Adrenal gland (tissue), 12 donors: ENCODE results near the gene FAM83B. TPM values are rescaled to one million over a fixed set of nuclear protein-coding genes. Genes with fewer than 3 reads are reported as not detected.

Source experiments
- DNase-seq, 7 donors: peaks; one replicate each; pipeline ENCODE4 v3.0.0-alpha.2; 2019 to 2020
- H3K27ac ChIP-seq, 5 donors: fragments of 200-600 bp; sonication (generic) in 4 of 5; 1 replicate in 3 of 5; 2 replicates in 2 of 5; pipeline versions ENCODE4 v1.5.1 to v1.8.0; 2016 to 2020; ENCODE audit warnings: mild to moderate bottlenecking in 1 of 5
- H3K27me3 ChIP-seq: fragments of 200-600 bp; 2 replicates; pipeline ENCODE4 v1.8.0; 2021
- H3K36me3 ChIP-seq, 2 donors: fragments of 200-600 bp; replicated peaks in 1 of 2; 1 replicate in 1 of 2; 2 replicates in 1 of 2; pipeline versions ENCODE4 v1.5.1 to v1.8.0; 2018 to 2022
- H3K4me1 ChIP-seq, 2 donors: fragments of 200-600 bp; replicated peaks in 1 of 2; 1 replicate in 1 of 2; 2 replicates in 1 of 2; pipeline versions ENCODE4 v1.5.1 to v1.8.0; 2018 to 2021
- H3K4me3 ChIP-seq, 4 donors: fragments of 200-600 bp; sonication (generic) in 3 of 4; one replicate each; pipeline ENCODE4 v1.5.1; 2016 to 2018
- H3K9me3 ChIP-seq, 3 donors: fragments of 200-600 bp; sonication (generic) in 1 of 3; replicated peaks in 1 of 3; 1 replicate in 2 of 3; 2 replicates in 1 of 3; pipeline versions ENCODE4 v1.5.1 to v1.8.0; 2016 to 2021
- POLR2A ChIP-seq, 2 donors: fragments of 450-650 bp; IDR thresholded peaks; one replicate each; pipeline ENCODE4 v1.6.1; 2017; ENCODE audit warnings: antibody characterized with exemption in 2 of 2, mild to moderate bottlenecking in 2 of 2, moderate library complexity in 1 of 2
- WGBS, 4 donors: extraction: QIAGEN DNeasy Blood & Tissue Kit in 2 of 4; methylation state at CpG; one replicate each; pipeline versions ENCODE4 v1.1.5 to v1.1.7; 2013 to 2017; 5-methylcytosine and 5-hydroxymethylcytosine counted together
- intact Hi-C, 2 donors: fragments of 100-400 bp; cut with DNase I; formaldehyde crosslinking; loops; one replicate each; pipeline versions ENCODE4 v1.14.1 to v1.15.0; 2022 to 2023
- polyA plus RNA-seq, 3 donors: library from polyadenylated mRNA; stranded (reverse); fragments of 200-250 nt in 2 of 3; fragments of 350-450 nt in 1 of 3; fragmentation: Illumina TruSeq in 1 of 3; extraction: RNeasy Lipid Tissue Mini Kit (QIAGEN cat#74804) in 1 of 3; gene quantifications; one replicate each; pipeline ENCODE4 v1.2.3, GENCODE V29; 2013 to 2014
- total RNA-seq, 9 donors: library from RNA; depleted of rRNA in 4 of 9; stranded (reverse); fragments of >200 nt in 4 of 9; fragments of 120-200 nt in 1 of 9; fragmentation: NEBNext Ultra II Directional in 1 of 9; extraction: Animal tissue kit (Norgen Biotek cat#: 25700) in 1 of 9; gene quantifications; one replicate each; pipeline versions ENCODE4 v1.1.0 to v1.2.4, GENCODE V29; 2013 to 2023
- TF ChIP-seq, protein P1 (sequence below), 6 experiments: fragments of 450-650 bp in 4 of 6; fragments of 200-600 bp in 2 of 6; sonication (generic) in 1 of 6; IDR thresholded peaks; 1 replicate in 5 of 6; 2 replicates in 1 of 6; pipeline versions ENCODE4 v1.5.1 to v1.8.0; 2016 to 2021; ENCODE audit warnings: antibody characterized with exemption in 6 of 6, mild to moderate bottlenecking in 2 of 6, moderate library complexity in 1 of 6
- donor health status: healthy with polysubstance abuse.
- donor health status: Bipolar disorder and iron deficiency.
- donor health status: DM: yes; HTN: yes; CAD: no.
- donor health status: DM: no; HTN: no; CAD: no.
- donor health status: DM: no; HTN: no; CAD: no.
- donor health status: DM: yes; HTN: yes; CAD: no.

Gene FAM83B
- total and polyA plus RNA-seq, 12 donors, result not detected

DNA sequence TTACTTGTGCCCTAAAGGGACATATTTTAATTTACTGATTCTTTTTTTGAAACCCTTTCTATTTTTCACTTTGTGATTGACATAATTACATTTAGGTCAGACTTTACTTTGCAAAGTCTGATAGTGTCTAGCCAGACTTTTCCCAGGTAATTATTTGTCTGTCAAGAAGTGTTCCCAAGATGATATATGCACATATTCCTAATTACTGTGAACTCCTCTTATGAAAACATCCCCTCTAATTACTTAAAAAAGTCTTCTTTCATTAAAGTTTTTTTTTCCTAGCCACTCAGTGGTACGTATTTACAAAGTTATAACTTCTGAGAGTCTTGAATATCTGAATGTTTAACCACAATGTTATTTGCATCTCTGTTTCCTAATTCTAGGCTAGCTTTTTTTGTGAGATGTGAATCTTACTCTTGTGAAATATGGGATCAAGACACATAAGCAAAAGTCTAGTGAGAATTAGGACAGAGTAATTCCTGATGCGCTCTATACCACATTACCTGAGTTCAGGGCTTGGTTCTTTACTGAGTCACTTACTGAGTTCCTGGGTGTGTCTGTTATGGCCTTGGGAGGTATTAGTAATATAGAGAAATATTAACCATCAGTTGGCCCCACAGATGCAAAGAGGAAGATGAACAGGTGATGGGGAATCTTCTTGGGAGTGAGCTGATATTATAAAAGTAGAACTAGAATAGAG, 27.9 kb downstream of the FAM83B start:
- WGBS, 4 donors, result 67 to 80% (median 77%) methylated on average over 2 of the region's 2 CpGs
- intact Hi-C loops, result no loop called here
- Histone ChIP-seq H3K27ac (no peak overlapping the region), H3K4me3 (no peak overlapping the region), H3K36me3 (no peaks in the 10 kb centered on the region), H3K9me3 (no peaks in the 10 kb centered on the region), H3K27me3 (no peaks in the 10 kb centered on the region), H3K4me1 (no peaks in the 10 kb centered on the region)
- no peak for DNase-seq
- TF ChIP-seq POLR2A (IDR thresholded peaks at IDR 0.05), result no peak
- TF ChIP-seq, protein P1, sequence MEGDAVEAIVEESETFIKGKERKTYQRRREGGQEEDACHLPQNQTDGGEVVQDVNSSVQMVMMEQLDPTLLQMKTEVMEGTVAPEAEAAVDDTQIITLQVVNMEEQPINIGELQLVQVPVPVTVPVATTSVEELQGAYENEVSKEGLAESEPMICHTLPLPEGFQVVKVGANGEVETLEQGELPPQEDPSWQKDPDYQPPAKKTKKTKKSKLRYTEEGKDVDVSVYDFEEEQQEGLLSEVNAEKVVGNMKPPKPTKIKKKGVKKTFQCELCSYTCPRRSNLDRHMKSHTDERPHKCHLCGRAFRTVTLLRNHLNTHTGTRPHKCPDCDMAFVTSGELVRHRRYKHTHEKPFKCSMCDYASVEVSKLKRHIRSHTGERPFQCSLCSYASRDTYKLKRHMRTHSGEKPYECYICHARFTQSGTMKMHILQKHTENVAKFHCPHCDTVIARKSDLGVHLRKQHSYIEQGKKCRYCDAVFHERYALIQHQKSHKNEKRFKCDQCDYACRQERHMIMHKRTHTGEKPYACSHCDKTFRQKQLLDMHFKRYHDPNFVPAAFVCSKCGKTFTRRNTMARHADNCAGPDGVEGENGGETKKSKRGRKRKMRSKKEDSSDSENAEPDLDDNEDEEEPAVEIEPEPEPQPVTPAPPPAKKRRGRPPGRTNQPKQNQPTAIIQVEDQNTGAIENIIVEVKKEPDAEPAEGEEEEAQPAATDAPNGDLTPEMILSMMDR (IDR thresholded peaks at IDR 0.05), result no peak

DNA sequence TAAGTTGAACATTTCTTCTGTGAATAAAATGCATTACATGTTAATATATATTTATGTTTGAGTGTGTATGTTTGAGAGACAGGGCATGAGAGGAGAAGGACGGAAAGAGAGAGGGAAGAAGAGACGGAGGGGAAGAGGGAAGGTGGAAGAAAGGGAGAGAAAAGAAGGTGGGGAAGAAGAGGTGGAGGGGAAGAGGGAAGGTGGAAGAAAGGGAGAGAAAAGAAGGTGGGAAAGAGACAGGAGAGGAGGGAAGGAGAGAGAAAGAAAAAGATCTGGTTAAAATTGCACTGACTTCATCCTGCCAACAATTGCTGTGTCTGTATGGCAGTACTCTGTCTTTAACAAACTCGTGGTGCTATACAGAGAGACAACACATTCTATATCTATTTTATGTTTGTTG, 29.0 kb downstream of the FAM83B start:
- whole genome bisulfite sequencing, 4 donors, result 61 to 72% (median 69%) methylated on average over 3 of the region's 3 CpGs
- H3K27me3 ChIP-seq, result no peaks in the 10 kb centered on the region
- no peaks in the 10 kb centered on the region for H3K4me1 ChIP-seq
- H3K36me3 ChIP-seq, result no peaks in the 10 kb centered on the region
- no peak overlapping the region for H3K27ac ChIP-seq
- H3K9me3 ChIP-seq, result no peaks in the 10 kb centered on the region
- H3K4me3 ChIP-seq, result no peak overlapping the region
- intact Hi-C loops, result no loop called here
- no peak for TF ChIP-seq POLR2A (IDR thresholded peaks at IDR 0.05)
- TF ChIP-seq, protein P1 (IDR thresholded peaks at IDR 0.05), result no peak
- DNase-seq, result no peak

DNA sequence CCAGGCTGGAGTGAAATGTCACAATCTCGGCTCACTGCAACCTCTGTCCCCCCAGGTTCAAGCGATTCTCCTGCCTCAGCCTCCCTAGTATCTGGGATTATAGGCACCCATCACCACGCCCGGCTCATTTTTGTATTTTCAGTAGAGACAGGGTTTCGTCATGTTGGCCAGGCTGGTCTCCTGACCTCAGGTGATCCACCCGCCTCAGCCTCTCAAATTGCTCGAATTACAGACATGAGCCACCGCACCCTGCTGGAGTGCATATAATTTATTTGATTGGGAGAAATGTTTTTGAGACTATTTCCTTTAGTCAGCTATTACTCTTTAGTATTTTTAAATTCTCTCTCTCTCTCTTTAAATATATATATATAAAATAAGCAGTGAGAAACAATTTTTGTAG, 29.8 kb downstream of the FAM83B start:
- H3K9me3 ChIP-seq, result no peaks in the 10 kb centered on the region
- H3K4me1 ChIP-seq, result no peaks in the 10 kb centered on the region
- TF ChIP-seq POLR2A (IDR thresholded peaks at IDR 0.05), result no peak
- TF ChIP-seq, protein P1 (IDR thresholded peaks at IDR 0.05), result no peak
- H3K36me3 ChIP-seq, result no peaks in the 10 kb centered on the region
- H3K27me3 ChIP-seq, result no peaks in the 10 kb centered on the region
- no peak for DNase-seq
- WGBS, 4 donors, result 81 to 88% (median 84%) methylated on average over 8 of the region's 8 CpGs
- no peak overlapping the region for H3K27ac ChIP-seq
- intact Hi-C loops, result no loop called here
- no peak overlapping the region for H3K4me3 ChIP-seq

DNA sequence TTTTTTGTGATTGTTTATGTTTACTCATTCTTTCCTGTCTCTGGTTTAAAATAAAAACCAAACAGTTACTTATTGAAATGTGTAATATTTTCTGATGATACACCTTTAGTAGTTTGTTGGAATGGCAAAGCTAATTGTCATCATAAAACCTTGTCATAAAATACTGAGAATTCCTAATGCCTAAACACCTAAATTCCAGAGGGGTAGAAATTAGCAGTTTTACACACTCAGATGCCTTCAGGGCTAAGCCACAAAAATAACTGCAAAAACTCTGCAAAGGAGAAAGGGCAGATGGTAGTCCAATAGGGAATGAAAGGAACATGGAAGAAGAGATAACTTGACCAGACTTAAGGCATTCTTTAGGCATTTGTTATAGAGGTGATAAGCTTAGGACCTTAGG, 30.3 kb downstream of the FAM83B start:
- DNase-seq, result no peak
- no peaks in the 10 kb centered on the region for H3K27me3 ChIP-seq
- no peaks in the 10 kb centered on the region for H3K9me3 ChIP-seq
- intact Hi-C loops, result no loop called here
- no peak overlapping the region for H3K4me3 ChIP-seq
- no peak overlapping the region for H3K27ac ChIP-seq
- no peaks in the 10 kb centered on the region for H3K4me1 ChIP-seq
- TF ChIP-seq, protein P1 (IDR thresholded peaks at IDR 0.05), result no peak
- no peak for TF ChIP-seq POLR2A (IDR thresholded peaks at IDR 0.05)
- no peaks in the 10 kb centered on the region for H3K36me3 ChIP-seq
